ELR (cell line): ENCODE results near the gene SLC26A4.

Source experiments
- DNase-seq: peaks from one replicate; pipeline ENCODE4 v3.0.0-alpha.2; 2015; ENCODE audit warnings: low read depth

Gene SLC26A4

DNA sequence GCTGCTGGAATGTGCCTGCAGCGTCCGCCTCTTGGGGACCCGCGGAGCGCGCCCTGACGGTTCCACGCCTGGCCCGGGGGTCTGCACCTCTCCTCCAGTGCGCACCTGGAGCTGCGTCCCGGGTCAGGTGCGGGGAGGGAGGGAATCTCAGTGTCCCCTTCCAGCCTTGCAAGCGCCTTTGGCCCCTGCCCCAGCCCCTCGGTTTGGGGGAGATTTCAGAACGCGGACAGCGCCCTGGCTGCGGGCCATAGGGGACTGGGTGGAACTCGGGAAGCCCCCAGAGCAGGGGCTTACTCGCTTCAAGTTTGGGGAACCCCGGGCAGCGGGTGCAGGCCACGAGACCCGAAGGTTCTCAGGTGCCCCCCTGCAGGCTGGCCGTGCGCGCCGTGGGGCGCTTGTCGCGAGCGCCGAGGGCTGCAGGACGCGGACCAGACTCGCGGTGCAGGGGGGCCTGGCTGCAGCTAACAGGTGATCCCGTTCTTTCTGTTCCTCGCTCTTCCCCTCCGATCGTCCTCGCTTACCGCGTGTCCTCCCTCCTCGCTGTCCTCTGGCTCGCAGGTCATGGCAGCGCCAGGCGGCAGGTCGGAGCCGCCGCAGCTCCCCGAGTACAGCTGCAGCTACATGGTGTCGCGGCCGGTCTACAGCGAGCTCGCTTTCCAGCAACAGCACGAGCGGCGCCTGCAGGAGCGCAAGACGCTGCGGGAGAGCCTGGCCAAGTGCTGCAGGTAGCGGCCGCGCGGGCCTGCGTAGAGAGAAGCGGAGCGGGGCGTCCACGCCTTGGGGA, 645 bp downstream of the SLC26A4 start:
- DNase-seq: peak; percentile 67

DNA sequence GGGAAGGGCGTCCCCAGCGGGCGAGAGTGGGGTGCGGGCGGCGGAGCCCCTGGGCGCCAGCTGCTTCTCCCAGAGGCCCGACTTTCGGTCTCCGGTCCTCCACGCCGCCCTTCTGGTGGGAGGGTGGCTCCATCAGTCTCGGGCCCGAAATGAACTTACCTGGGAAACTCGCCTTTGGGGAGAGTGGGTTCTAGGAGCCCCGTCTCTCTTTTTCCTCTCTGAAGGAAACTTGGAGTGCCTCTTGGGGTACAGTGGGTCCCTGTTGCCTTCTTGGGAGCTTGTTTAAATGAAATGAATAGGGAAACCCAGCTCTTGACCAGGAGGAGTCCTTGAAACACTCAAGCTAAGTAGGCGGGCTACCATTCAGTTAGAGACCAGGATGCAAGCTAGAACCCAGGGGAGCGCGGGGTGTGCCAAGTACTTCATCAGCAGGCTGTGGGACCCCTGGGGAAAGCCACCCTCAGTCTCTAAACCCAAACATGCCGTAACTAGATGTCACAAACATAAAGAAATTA, 1.3 kb downstream of the SLC26A4 start:
- no peak for DNase-seq

DNA sequence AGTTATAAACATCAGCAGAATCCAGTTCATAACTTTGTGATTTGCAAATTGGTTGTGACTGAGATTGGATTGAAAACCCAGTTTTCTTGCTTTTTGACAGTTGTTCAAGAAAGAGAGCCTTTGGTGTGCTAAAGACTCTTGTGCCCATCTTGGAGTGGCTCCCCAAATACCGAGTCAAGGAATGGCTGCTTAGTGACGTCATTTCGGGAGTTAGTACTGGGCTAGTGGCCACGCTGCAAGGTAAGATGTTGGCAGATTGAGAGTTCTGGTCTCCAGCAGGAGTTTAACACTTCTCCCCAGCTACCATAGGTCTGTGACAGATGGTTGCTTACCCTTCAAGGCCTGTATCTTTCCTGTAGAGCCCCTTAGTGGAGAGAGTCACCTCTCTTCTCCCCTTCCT, 2.6 kb downstream of the SLC26A4 start:
- no peak for DNase-seq

DNA sequence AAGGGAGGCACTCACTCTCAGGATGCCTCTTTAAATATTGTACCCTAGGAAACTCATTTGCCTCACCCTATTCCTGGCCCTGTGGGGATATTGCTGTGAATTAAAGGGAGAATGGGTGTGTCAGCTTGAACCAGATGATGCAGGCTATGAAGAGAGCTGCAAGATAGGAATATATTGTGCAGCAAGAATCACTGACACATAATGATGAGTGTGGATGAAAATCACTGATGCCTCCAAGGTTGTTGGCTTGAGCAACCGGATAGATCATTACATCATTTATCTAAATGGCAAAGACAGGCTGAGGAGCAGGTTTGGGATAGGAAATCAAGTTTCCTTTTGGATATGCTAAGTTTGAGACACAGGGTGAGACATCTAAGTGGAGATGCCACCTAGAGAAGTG, 6.2 kb downstream of the SLC26A4 start:
- no peak for DNase-seq

DNA sequence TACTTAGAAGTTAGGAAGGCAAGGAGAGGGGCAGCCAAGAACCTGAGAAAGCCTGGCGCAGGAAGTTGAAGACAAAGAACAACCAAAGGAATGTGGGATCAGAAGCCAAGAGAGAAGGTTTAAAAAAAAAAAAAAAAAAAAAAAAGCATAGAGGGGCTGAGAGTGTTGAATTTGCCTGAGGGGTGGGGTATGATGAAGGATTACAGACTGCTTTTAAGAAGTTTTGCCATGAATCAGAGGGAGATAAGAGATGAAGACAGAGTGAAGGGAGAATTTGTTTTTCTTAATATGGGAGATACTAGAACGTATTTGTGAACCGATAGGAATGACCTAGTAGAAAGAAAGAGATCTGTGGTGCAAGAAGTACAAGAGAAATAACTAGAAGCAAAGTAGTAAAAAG, 6.7 kb downstream of the SLC26A4 start:
- no peak for DNase-seq

DNA sequence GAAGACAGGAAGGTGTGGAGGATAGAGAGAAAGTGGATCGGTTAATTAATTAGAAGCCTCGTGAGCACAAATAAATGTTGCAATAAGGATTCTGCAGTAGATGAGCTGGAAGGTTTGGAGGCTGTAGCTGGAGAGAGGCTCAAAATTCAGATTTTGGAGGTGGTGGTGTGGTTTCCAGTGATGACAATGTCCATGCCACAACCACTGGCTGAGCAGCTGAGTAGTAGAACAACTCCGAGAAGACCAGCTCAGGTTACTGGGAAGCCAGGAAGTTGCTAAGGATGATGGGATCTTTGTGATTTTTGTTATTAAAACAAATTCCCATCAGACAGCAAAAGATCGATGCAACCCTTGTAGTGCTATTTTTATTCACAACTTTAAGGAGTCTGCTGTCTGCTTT, 7.7 kb downstream of the SLC26A4 start:
- DNase-seq: no peak

DNA sequence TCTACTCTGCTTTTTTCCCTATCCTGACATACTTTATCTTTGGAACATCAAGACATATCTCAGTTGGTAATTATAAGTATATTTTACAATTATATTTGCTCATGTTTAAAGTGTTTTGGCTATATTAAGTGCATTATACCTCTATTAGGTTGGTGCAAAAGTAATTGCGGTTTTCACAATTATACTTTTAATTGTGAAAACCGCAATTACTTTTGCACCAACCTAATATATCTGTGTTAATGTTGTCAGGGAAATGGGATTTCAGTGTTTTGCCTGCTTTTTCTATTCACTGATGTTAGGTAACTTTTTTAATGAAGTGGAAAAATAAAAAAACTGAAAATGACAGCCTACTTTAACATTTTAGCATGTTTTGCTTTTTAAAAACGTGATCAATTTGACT, 11.6 kb downstream of the SLC26A4 start:
- DNase-seq: no peak

DNA sequence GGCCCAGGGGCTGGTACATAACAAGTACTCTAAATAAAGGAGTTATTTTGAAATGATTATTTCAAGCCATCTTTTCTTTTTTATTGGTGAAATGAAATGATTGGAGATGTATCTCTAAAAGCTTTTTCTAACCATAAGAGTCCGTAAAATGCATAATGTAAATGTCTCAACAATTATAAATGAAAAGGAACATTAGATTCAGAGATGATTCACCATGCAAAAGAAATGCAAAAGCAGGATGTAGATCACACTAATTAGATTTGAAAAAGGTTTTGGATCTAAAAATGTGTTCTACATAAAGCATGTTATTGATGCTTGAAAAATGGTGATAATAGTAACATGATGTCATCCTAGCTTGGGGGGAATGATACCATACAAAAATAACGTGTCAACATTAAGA, 15.6 kb downstream of the SLC26A4 start:
- no peak for DNase-seq

DNA sequence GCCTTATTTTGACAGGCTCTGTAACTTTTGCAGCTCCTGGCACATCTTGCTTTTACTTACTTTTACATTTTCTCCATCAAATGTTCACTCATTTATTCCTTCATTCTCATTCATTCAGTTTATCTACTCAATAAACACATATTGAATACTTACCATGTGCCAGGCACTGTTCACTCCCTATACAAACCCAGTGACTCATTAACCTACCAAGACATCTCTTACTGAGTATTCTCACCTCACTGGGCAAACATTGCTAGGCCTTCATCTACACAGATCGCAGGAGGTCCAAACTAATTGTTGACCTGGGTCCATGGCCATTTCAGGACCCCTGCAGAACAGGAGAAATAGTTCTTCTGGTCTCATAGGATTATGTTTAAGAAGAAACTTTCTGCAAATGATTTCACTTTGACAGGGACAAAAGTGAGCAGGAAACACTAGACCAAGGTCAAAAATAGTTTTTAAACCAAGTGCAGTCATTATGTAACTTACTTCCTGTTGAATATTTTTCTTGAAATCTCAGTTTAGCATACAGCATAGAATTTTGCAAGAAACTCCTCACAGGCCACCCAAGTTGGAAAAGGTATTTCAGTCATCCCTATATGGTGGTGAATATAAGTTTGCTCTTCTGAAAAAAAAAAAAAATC, 17.6 kb downstream of the SLC26A4 start:
- DNase-seq: no peak

DNA sequence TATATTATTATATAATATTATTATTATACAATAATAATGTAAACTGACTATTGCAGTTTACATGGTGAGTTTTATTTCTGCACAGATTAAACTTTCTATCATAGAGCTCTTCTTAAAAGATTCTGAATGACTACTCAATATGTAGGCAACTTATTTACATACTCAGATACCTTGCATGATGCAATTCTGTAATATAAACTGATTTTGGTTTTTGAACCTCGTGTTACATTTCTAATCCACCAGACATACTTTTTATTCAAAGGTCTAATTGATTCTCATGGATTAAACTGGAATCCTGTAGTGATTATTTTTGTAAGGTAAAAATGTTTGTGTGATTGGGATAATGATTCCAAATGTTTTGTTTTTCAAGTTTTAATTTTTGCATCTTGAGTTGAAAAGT, 19.9 kb downstream of the SLC26A4 start:
- no peak for DNase-seq

DNA sequence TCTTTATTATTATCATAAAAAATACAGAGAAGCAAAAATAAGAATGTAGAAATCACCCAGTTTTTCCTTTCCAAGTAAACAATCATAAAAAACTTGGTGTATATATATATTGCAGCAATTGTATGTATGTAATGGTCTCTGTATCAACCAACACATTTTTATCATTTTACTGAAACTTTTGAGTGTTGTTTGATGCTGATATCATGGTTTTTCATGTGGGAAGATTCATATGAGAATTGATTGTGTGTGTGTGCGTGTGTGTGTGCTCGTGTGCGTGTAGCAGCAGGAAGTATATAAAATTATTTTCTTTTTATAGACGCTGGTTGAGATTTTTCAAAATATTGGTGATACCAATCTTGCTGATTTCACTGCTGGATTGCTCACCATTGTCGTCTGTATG, 22.3 kb downstream of the SLC26A4 start:
- no peak for DNase-seq

DNA sequence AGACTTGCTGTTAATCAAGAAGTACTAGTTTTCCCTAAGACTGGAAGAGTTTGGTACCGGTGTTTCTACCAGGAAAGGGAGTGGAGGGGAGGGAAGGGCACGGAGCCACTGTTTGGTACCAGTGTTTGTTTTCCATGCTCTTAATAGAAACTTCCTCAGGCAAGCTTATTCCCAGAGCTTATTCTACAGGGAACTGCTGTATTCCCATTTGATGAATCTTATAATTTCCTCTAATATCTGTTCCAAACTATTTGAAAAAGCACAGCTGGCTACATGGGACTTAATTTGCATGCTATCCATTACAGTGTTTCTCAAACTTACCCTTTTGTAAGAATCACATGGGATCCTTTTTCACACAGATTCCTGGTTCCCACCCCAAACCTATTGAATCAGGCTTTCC, 23.7 kb downstream of the SLC26A4 start:
- DNase-seq: no peak

DNA sequence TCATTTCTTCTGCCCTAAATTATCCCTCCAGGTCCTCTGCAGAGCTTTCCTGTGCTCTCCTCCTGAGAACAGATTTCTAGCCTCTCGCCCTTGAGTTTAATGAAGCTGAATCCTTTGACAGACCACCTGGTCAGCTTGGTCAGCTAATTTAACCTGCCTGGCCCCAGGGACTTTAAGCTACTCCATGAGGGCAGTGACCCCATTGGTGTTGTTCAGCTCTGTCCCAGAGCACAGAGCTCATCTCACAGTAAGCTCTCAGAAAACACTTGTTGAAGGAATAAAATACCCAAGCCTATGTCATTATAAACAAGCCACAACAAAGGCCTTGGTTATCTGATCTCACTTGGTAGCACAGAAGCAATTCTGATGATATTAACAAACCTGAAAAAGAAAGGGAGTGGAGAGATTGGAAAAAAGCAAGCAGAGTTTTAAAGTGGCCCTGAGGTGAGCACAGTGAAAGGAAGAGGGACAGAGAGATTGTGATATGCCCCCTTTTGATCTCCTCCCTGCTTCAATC, 24.4 kb downstream of the SLC26A4 start:
- no peak for DNase-seq

DNA sequence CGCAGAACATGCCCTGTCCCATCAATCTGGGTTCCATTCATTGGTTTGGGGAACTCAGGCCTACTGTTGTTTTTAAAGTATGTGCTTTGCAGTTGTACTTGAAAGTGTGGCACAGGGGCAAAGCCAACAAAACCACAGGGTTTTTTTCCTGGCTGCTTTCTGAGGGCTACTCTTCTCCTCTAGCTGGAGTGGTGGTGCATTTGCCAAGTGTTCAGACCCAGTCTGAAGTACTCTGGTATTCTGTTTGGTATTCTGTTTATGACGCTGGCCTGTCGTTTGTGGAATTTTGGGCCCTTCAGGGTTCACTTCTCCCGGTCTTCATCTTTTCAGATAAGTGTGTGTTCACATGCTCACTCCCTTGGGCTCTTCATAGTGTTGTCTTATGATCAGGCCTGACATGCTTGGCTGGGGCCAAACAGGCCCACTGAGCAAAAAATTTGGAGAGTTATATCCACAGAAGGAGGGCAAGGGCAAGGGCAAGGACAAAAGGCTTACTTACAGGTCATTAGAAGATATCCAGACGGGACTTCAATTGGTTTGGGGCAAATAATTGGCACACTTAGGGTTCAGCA, 26.3 kb downstream of the SLC26A4 start:
- no peak for DNase-seq

DNA sequence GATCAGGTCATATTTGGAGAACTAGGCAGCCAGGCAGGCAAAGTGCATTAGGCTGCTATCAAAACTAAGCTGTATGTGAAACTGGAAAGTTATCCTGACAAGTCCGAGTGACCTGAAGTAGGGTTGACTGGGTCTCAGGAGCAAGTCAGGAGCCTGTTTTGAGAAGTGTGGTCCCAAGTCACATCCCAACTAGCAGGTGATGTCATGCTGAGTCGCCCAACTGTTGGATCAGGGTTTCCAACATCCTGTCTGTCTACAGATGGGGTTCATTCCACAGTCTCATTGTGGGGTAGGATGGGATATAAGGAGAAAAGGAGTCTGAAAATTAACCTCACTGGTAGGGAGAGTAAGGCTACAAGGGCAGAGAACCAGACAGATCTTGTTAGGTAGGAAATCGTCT, 27.0 kb downstream of the SLC26A4 start:
- DNase-seq: peak; percentile 63

DNA sequence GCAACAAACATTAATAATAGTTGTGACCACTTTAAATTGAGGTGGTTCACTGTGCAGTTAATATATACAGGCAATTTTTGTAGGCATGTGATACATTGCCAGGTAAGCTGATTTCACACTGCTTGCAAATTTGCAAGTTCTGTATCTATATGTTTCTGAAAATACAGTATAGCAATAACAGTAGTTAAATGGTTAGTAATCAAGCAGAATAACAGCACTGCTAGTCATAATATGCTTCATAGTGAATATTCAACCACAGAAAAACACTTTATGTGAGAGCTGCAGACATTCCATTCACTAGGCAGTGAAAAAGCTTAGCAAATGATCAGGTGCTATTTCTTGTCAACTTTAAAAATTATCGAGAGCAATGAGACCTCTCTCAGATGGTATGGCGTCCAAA, 28.9 kb downstream of the SLC26A4 start:
- no peak for DNase-seq

DNA sequence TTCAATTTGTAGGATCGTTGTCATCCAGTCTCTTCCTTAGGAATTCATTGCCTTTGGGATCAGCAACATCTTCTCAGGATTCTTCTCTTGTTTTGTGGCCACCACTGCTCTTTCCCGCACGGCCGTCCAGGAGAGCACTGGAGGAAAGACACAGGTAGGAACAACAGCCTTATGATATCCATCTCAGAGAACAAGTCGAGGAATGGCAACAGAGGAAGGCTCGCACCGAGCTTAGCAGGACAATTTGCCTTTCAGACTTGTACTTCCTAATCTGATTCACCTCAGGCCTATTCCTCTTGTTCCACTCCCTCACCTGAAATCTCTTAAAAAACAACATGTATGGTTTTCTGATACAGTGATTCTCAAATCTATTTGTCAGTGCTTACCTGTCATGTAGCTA, 29.5 kb downstream of the SLC26A4 start:
- no peak for DNase-seq

DNA sequence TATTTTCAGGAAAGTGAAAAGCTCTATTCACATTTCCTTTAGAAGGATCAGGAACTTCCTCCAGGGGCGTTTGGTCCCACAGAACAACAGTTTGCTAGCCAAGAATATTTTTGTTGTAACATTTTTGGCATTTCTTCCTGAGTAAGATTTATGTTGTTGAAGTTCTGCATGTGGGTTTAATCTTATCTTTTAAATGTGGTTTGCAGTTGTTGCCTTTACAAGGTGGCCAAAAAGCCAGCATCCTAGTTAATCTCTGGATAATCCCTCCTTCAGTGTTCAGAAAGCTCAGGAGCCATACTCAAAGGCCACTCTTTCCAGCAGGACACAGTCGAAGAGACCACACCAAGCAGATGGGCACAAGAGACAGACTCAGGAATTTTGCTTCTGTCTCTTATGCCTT, 30.0 kb downstream of the SLC26A4 start:
- no peak for DNase-seq

DNA sequence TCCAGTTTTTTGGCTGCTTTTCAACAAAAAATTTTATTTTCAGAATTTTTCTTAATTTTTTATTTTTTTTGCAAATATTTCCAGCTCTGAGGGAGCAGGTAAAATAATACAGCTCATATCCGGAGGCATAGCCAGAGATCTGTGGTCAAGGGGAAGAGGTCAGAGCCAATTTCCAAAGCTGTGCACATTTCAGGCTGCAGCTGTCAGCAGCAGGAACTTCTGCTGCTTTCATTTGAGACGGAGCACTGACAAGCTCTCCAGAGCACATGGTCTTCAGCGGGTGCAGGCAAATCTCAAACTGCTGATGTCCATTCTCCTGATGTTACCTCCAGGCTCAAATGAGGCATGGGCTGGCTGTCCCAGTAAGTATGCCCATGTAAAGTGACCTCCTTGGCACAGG, 31.1 kb downstream of the SLC26A4 start:
- DNase-seq: no peak

DNA sequence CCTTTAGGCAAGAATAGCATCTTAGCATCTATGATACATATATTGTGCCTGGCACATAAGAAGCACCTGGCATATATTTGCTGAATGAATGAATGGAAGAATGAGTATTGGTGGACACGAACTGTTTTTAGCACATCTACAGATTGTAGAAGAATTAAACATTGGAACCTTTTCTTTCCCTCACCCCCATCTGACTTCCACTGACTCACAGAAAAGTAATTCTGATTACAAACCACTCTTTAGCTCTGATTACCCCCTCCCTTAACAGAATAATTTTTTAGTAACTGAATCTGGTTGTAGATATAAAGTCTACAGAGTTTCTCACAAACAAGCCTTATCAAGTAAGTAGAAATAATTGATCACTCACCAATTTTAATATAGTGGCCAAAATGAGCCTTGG, 31.9 kb downstream of the SLC26A4 start:
- peak; percentile 33 for DNase-seq

DNA sequence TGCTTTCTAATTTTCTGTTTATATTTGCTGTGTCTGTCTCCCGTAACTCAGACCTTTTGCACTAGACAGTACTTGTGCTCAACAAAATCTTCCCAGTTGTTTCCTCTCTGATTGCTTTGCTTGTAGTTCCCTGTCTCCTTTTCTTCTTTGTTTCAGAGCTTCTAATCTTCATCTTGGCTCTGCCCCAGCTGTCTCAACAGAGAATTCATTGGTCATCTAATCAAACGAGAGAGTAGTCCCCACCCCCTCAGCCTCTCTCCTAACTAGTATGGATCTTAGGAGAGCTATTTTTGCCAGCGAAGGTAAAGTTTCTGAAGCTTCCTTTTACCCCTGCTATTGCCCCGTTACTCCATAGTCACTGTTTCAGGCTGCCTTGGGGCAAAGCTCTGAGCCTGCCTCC, 32.8 kb downstream of the SLC26A4 start:
- no peak for DNase-seq

DNA sequence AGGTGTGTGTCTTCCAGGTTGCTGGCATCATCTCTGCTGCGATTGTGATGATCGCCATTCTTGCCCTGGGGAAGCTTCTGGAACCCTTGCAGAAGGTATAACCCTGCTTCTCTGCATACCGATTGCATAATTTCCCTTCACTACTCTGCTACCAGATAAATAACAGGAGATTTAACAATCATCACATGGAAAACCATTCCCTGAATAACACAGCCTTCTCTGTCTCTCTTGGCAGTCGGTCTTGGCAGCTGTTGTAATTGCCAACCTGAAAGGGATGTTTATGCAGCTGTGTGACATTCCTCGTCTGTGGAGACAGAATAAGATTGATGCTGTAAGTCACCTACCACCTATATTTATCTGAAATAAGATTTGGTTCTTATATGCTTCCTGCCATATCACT, 33.8 kb downstream of the SLC26A4 start:
- DNase-seq: no peak

DNA sequence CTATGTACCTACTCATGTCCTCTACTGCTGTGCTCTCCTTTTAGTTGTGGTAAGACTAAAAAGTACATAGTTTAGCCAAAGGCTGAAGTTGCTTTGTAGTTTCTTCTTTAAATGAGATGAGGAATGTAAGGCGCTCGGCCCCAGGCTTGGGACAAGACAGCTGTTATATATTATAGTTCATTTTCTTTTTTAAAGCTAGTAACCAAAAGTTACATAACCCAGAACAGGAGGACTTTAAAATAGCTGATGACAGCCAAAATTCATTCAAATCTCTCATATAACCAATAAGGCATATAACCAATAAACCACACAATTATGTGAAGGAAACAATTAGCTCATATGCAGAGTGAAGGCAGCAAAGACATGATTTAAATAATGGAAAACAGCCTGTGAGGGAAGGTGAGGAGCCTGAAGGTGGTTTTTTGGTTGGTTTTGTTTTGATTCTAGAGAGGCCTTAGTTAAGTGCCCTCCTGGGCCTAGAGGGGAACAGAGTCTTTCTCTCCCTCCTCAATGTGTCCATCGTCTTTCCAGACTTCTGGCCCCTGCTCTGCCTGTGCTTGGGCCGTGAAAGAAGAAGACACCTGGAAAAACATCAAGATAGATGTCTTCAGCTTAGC, 35.8 kb downstream of the SLC26A4 start:
- DNase-seq: no peak
